Uterus (tissue), 2 donors: ENCODE measurements around the gene HUS1B.

Experiments used
- CTCF ChIP-seq, 4 experiments: fragments of 200-600 bp in 2 of 4; fragments of 450-650 bp in 2 of 4; sonication (generic) in 2 of 4; IDR thresholded peaks; one replicate each; pipeline ENCODE4 v1.5.1; 2016 to 2019; ENCODE audit warnings: antibody characterized with exemption in 4 of 4, mild to moderate bottlenecking in 2 of 4, moderate library complexity in 1 of 4
- POLR2A ChIP-seq, 2 donors: fragments of 450-650 bp; IDR thresholded peaks; one replicate each; pipeline ENCODE4 v1.6.1; 2016; ENCODE audit warnings: antibody characterized with exemption in 2 of 2, mild to moderate bottlenecking in 1 of 2, moderate library complexity in 1 of 2

- TF ChIP-seq CTCF (IDR thresholded peaks at IDR 0.05), result no peak
- no peak for TF ChIP-seq POLR2A (IDR thresholded peaks at IDR 0.05)
Measured at GRCh38 chr6:689223-689622, 32.3 kb upstream of the HUS1B start.
